Mucosa of descending colon (tissue), 3 donors: ENCODE measurements around the gene ZHX3. TPM values are rescaled to one million over a fixed set of nuclear protein-coding genes. Genes with fewer than 3 reads are reported as not detected.

Experiments used
- ATAC-seq: fragments of 200-7000 bp; cut with Tn5 transposase; one replicate; pipeline ENCODE4 v1.9.1; 2020; ENCODE audit warnings: mild to moderate bottlenecking, moderate library complexity
- DNase-seq, 3 donors: peaks; one replicate each; pipeline ENCODE4 v3.0.0-alpha.2; 2020
- H3K36me3 ChIP-seq: fragments of 200-600 bp; one replicate; pipeline ENCODE4 v1.8.0; 2021; ENCODE audit warnings: low read depth, mild to moderate bottlenecking
- H3K4me1 ChIP-seq: fragments of 200-600 bp; one replicate; pipeline ENCODE4 v1.8.0; 2021; ENCODE audit warnings: low read depth, mild to moderate bottlenecking
- H3K4me3 ChIP-seq: fragments of 200-600 bp; one replicate; pipeline ENCODE4 v1.8.0; 2021; ENCODE audit warnings: mild to moderate bottlenecking
- H3K9me3 ChIP-seq: fragments of 200-600 bp; one replicate; pipeline ENCODE4 v1.8.0; 2021; ENCODE audit warnings: mild to moderate bottlenecking
- intact Hi-C, 2 donors: fragments of 100-400 bp; cut with DNase I in 1 of 2; cut with micrococcal nuclease in 1 of 2; formaldehyde crosslinking; loops; one replicate each; pipeline versions ENCODE4 v1.11.0 to v1.11.1; 2022; cut with DNase I, micrococcal nuclease
- total RNA-seq, 3 donors: library from RNA; stranded (reverse); fragmentation: NEBNext Ultra II Directional in 2 of 3; extraction: Animal tissue kit (Norgen Biotek cat#: 25700) in 2 of 3; gene quantifications; one replicate each; pipeline versions ENCODE4 v1.2.1 to v1.2.4, GENCODE V29; 2021 to 2023
- TF ChIP-seq, protein P1 (sequence below): fragments of 200-600 bp; IDR thresholded peaks from one replicate; pipeline ENCODE4 v1.8.0; 2022; ENCODE audit warnings: antibody characterized with exemption, mild to moderate bottlenecking
- donor health status: DM: no; HTN: no; CAD: no; lungs with moderate emphysema.
- donor health status: DM: no; HTN: no; CAD: no.
- donor health status: DM: no; HTN: yes; CAD: no.

ZHX3 gene
- total RNA-seq, 3 donors from 2014 or later: 24.5 to 84.5 (median 32.8) TPM

DNA sequence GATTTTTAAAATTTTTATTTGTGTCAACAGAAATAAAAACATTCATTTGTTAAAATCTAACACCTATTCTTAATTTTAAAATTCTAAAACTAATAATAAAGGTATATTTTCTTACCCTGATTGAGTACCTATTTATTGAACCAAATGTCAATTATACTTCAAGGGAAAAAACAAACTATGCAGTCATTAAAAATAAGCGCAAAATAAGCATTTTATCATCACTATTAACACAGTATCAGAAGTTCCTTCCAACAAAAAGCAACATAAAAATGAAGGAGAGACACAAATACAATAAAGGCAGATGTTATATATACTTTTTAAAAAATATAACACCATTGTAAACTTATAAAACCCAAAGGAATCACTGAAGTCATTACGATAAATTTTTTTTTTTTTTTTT is 52.7 kb downstream of the ZHX3 start:
- Histone ChIP-seq H3K36me3 (no peaks in the 10 kb centered on the region), H3K4me1 (no peaks in the 10 kb centered on the region), H3K4me3 (no peak overlapping the region), H3K9me3 (no peaks in the 10 kb centered on the region)
- no peak for ATAC-seq
- TF ChIP-seq, protein P1, sequence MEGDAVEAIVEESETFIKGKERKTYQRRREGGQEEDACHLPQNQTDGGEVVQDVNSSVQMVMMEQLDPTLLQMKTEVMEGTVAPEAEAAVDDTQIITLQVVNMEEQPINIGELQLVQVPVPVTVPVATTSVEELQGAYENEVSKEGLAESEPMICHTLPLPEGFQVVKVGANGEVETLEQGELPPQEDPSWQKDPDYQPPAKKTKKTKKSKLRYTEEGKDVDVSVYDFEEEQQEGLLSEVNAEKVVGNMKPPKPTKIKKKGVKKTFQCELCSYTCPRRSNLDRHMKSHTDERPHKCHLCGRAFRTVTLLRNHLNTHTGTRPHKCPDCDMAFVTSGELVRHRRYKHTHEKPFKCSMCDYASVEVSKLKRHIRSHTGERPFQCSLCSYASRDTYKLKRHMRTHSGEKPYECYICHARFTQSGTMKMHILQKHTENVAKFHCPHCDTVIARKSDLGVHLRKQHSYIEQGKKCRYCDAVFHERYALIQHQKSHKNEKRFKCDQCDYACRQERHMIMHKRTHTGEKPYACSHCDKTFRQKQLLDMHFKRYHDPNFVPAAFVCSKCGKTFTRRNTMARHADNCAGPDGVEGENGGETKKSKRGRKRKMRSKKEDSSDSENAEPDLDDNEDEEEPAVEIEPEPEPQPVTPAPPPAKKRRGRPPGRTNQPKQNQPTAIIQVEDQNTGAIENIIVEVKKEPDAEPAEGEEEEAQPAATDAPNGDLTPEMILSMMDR: no peak
- no peak for DNase-seq
- intact Hi-C loops: no loop called here

DNA sequence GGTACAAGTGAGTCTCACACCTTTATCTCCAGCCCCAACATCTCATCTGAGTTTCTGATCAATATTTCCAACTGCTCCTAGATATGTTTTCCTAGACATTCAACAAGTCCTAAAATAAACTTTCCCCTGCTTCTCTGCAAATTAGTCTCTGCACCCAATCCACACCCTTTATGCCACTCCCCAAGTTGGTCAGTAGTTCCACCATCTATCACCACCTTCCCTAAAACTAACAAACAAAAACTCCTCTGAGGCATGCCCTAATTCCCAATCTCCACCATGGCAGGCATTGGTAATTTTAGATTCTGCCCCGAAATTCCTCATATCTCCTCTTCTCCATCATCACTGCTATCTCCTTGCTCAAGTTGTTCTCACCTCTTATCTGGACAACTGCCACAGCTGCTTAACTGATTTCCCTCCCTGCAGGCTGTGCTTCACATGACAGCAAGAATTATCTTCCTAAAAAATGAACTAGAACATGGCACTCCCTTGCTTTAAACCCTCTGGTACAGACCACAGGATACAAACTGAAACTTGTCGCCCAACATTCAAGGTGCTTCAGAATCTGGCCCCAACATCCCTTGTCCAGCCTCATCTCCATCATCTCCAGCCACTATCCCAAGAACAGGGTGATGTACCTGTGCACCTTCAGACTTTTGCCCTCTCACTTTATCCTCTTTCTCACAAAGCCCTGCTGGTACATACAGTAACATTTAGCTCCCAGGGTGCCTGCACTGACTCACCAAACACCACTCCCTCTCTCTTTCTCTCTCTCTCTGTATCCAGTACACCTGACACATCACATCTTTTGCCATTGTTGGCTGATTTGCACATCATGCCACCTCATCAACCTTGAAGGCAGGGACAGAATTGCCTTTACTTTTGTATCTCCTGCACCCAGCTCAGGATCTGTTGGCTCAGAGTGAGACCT is 55.5 kb downstream of the ZHX3 start:
- Histone ChIP-seq H3K9me3 (no peaks in the 10 kb centered on the region), H3K36me3 (no peaks in the 10 kb centered on the region), H3K4me1 (no peaks in the 10 kb centered on the region), H3K4me3 (no peak overlapping the region)
- no peak for ATAC-seq
- TF ChIP-seq, protein P1: no peak
- DNase-seq: no peak
- intact Hi-C loops: no loop called here

GRCh38 chr20:41261260-41261659 is 56.3 kb downstream of the ZHX3 start:
- Histone ChIP-seq H3K4me1 (no peaks in the 10 kb centered on the region), H3K9me3 (no peaks in the 10 kb centered on the region), H3K36me3 (no peaks in the 10 kb centered on the region), H3K4me3 (no peak overlapping the region)
- ATAC-seq: no peak
- intact Hi-C loops: no loop called here
- DNase-seq: no peak
- TF ChIP-seq, protein P1: no peak

DNA sequence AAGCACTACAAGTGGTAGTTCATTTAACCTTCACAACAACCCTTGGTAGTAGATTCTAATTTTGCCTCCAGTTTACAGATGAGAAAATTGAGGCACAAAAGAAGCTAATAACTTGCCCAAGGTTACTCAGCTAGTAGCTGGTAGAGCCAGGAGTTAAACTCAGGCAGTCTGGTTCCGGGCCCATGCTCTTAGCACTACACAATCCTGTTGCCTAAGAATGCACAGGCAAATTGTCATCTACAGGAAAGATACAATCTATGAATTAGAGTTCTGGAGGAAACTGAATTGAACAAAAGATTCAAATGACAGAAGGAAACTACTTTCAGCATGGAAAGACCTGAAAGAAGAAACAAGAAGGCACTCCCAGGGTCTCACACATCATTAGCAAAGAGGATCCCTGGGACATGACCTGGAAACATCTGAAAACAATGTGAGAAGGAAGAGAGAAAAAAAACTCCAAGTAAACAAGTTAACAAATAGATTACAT is 56.8 kb downstream of the ZHX3 start:
- DNase-seq (no peak), ATAC-seq (no peak)
- Histone ChIP-seq H3K9me3 (no peaks in the 10 kb centered on the region), H3K36me3 (no peaks in the 10 kb centered on the region), H3K4me3 (no peak overlapping the region), H3K4me1 (no peaks in the 10 kb centered on the region)
- TF ChIP-seq, protein P1: no peak
- intact Hi-C loops: no loop called here

GRCh38 chr20:41259309-41259708 is 58.2 kb downstream of the ZHX3 start:
- intact Hi-C loops: no loop called here
- H3K36me3 ChIP-seq: no peaks in the 10 kb centered on the region
- ATAC-seq: no peak
- no peak for DNase-seq
- H3K4me1 ChIP-seq: no peaks in the 10 kb centered on the region
- no peak overlapping the region for H3K4me3 ChIP-seq
- no peaks in the 10 kb centered on the region for H3K9me3 ChIP-seq
- TF ChIP-seq, protein P1: no peak
